HFF-Myc (cell line): ENCODE results near the gene HDAC4.

Experiments used
- DNase-seq: peaks from one replicate; pipeline ENCODE4 v3.0.0-alpha.2; 2011; ENCODE audit warnings: low read depth; ENCODE audit errors: extremely low read depth
- H3K4me3 ChIP-seq: replicated peaks from 2 replicates; pipeline ENCODE4 v1.5.1; 2011; ENCODE audit warnings: low read depth, mild to moderate bottlenecking, control low read depth, low read length
- TF ChIP-seq, protein P1 (sequence below): IDR thresholded peaks from 2 replicates; pipeline ENCODE4 v1.5.1; 2012; ENCODE audit warnings: mild to moderate bottlenecking, low read depth, low read length, control low read depth; ENCODE audit errors: missing control alignments

The HDAC4 gene

DNA sequence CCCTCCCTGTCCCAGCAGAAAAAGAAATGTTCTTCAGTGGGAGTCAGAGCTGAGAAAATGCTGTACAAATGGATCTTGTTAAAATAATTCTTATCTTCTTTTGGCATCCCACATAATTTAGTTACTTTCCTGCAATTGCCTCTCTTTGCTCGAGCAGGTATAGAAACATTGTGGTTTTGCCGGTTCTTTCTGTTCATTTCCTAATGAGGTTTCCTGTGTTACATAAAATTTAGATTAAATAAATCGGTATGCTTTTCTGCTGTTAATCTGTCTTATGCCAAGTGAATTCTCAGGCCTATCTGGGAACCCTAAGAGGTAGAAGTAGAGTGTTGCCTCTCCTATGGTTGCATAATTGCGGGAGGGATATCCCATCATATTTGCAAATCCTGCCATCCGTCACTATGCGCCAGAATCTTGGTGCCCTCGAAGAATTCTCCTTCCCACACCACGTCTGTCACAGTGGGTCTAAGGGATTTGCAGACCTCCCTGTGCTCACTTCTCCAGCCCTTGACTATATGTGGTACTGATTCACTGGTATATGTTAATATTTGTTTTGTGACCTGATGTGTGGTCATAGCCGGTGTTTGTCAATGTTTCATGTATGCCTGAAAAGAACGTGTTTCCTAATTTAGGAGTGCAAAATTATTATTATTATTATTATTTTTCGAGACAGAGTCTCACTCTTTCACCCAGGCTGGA is 12.2 kb upstream of the HDAC4 start:
- no peak overlapping the region for H3K4me3 ChIP-seq
- TF ChIP-seq, protein P1, sequence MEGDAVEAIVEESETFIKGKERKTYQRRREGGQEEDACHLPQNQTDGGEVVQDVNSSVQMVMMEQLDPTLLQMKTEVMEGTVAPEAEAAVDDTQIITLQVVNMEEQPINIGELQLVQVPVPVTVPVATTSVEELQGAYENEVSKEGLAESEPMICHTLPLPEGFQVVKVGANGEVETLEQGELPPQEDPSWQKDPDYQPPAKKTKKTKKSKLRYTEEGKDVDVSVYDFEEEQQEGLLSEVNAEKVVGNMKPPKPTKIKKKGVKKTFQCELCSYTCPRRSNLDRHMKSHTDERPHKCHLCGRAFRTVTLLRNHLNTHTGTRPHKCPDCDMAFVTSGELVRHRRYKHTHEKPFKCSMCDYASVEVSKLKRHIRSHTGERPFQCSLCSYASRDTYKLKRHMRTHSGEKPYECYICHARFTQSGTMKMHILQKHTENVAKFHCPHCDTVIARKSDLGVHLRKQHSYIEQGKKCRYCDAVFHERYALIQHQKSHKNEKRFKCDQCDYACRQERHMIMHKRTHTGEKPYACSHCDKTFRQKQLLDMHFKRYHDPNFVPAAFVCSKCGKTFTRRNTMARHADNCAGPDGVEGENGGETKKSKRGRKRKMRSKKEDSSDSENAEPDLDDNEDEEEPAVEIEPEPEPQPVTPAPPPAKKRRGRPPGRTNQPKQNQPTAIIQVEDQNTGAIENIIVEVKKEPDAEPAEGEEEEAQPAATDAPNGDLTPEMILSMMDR: no peak
- no peak for DNase-seq

DNA sequence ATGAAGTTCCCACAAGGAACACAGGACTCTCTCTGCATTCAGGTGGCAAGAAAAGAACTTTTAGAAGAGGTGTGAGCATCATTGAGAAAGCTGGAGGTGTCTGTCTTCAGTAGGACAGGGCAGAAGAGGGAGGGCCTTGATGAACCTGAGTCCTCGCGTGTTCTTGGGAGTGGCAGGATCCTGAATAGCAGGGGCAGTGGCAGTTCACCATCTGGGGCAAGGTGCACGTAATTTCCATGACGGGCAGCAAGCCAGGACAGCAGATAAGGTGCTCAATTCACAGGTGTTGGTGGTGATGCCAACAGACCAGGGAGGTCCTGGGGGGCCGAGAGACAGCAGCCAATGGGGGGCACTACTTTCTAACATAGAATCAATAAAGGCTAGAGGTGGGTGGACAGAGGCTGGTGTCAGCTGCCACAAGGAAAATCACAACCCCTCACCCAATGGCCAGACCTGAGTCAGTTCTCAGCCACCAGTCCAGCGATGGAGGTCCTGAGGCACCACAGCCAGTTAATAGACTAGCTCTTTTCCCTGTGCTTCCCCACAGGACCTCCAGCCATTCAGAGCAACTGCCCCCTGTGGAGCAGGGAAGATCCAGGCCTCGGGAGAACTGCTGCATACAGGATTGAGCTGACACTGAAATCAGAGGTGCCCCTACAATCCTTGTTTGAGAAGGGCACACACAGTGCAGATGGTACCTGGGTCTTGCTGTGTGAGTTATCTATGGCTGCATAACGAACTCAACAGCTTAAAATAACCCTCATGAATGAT is 10.9 kb upstream of the HDAC4 start:
- TF ChIP-seq, protein P1: no peak
- DNase-seq: no peak
- no peak overlapping the region for H3K4me3 ChIP-seq

DNA sequence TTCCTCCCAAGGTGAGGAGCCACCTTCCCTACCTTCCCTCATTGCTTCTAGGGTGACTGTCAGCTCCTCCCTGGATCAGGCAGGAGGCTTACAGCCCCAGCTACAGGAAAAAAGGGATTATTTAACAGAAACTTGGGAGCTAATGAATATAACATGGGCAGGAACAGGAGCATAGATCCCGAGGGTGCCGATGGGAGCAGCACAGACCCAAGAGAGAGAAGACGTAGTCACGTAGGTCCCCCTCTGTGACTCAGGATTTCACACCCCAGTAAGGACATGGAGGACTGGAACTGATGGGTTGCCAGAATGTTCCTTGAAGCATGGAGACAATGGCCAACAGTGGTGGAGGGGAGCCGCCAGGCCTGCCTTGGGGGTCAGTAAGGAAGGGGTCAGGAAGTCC is 10.3 kb upstream of the HDAC4 start:
- TF ChIP-seq, protein P1: no peak
- H3K4me3 ChIP-seq: no peak overlapping the region
- DNase-seq: no peak

DNA sequence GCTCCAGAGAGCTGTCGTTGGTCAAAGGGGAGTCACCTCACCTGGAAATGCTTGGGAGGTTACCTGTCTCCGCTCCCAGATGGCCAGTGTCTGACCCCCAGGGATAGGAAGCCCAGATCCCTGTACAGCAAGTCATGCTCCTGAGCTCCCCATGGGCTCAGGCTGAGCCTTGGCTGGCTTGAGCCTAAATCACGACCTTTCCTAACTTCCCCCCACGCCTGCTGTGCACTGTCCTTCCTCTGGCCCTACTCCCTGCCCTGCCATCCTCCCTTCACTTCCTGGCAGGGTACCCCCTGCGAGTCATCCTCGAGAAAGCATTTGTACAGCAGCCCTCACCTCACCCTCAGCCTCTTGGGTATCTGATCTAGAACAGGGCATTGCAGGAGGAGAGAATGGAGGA is 9.2 kb upstream of the HDAC4 start:
- H3K4me3 ChIP-seq: no peak overlapping the region
- TF ChIP-seq, protein P1: no peak

DNA sequence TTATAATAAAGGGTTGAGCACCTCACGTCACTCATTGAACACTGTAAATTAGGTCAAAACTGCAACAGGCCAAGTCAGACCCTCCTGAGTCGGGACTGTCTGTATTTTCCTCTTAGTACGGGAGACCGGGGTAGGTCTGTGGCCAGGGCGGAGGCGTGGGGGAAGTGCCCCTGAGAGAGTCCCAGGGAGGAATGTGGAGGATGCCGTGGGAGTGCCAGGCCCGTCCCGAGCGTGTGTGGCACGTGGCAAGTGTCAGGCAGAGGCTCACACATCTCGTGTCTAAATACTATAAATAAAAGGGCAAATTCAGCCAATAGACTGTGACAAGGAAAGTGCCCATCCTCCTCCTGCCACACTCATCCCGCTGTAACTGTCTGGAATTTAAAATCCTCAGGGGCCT is 6.3 kb upstream of the HDAC4 start:
- no peak for DNase-seq
- TF ChIP-seq, protein P1: no peak
- H3K4me3 ChIP-seq: no peak overlapping the region

More for the DNA sequence above, 9.2 kb upstream of the HDAC4 start:
- DNase-seq: no peak

DNA sequence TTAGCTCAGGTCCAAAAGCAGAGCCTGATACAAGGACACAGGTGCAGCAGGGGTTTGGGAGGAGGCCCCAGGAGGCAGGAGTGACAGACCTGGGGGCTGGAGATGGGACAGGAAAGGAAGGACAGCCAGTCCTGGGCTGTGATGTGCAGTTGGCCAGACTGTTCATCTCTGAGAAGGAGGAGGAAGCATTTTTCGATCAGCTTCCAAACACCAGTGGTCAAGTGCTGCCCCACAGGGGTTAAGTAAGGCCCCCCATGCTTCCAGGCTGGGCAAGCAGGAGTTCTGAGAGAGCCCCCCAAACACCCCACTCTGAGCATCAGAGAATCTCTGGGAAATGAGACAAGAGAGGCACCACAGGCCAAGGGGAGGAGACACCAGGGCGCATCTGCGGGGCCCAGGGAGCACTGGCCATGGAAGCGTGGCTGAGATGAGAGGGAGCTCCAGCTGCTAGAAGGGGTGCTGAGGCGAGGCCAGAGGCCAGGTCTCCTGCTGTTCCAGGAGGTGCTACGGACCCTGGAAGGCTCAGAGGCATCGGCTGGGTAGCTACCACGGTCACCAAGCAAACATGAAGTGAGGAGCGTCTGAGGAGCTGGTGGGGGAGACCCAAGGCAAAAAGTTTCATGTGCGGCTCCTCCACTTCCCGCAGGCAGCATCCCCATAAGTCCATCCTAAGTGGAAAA is 5.6 kb upstream of the HDAC4 start:
- DNase-seq: no peak
- TF ChIP-seq, protein P1: no peak
- H3K4me3 ChIP-seq: no peak overlapping the region
